H9 (cell line): Measurements from ENCODE around the gene SLC6A8. TPM values are rescaled to one million over a fixed set of nuclear protein-coding genes. Genes with fewer than 3 reads are reported as not detected.

Source experiments
- DNase-seq: peaks from one replicate; pipeline ENCODE4 v3.0.0-alpha.2; 2017
- H2AFZ ChIP-seq: one replicate; pipeline ENCODE4 v1.6.1; 2013; ENCODE audit warnings: mild to moderate bottlenecking, low read length, control low read depth, moderate library complexity
- H2AK5ac ChIP-seq: 2 replicates; pipeline ENCODE4 v1.6.1; 2013; ENCODE audit warnings: low read length, control low read depth, mixed read lengths; ENCODE audit not compliant: insufficient read length
- H2BK120ac ChIP-seq: one replicate; pipeline ENCODE4 v1.6.1; 2013; ENCODE audit warnings: low read depth, mild to moderate bottlenecking, low read length, control low read depth, inconsistent platforms; ENCODE audit not compliant: poor library complexity, severe bottlenecking
- H2BK12ac ChIP-seq: 2 replicates; pipeline ENCODE4 v1.6.1; 2013; ENCODE audit warnings: low read length, control low read depth, mixed read lengths, low read depth; ENCODE audit not compliant: insufficient read length
- H2BK15ac ChIP-seq: 2 replicates; pipeline ENCODE4 v1.6.1; 2013; ENCODE audit warnings: low read depth, low read length, control low read depth
- H2BK20ac ChIP-seq: one replicate; pipeline ENCODE4 v1.6.1; 2013; ENCODE audit warnings: low read depth, mild to moderate bottlenecking, low read length, control low read depth, inconsistent platforms; ENCODE audit not compliant: poor library complexity, severe bottlenecking
- H2BK5ac ChIP-seq: 2 replicates; pipeline ENCODE4 v1.6.1; 2013; ENCODE audit warnings: low read length, control low read depth, mixed read lengths; ENCODE audit not compliant: insufficient read length
- H3K14ac ChIP-seq: 2 replicates; pipeline ENCODE4 v1.6.1; 2013; ENCODE audit warnings: low read length, control low read depth; ENCODE audit not compliant: insufficient read depth
- H3K18ac ChIP-seq: 2 replicates; pipeline ENCODE4 v1.6.1; 2013; ENCODE audit warnings: low read depth, mild to moderate bottlenecking, mixed read lengths, low read length, control low read depth; ENCODE audit not compliant: insufficient read length
- H3K23ac ChIP-seq: 2 replicates; pipeline ENCODE4 v1.6.1; 2013; ENCODE audit warnings: low read length, control low read depth, mixed read lengths, low read depth; ENCODE audit not compliant: insufficient read length
- H3K23me2 ChIP-seq: 2 replicates; pipeline ENCODE4 v1.6.1; 2013; ENCODE audit warnings: low read depth, mild to moderate bottlenecking, mixed read lengths, low read length, control low read depth; ENCODE audit not compliant: insufficient read length, poor library complexity, severe bottlenecking
- H3K27ac ChIP-seq: 2 replicates; pipeline ENCODE4 v1.5.1; 2013; ENCODE audit warnings: low read length, control low read depth, mixed read lengths, low read depth; ENCODE audit not compliant: insufficient read length
- H3K27me3 ChIP-seq: 2 replicates; pipeline ENCODE4 v1.6.1; 2013; ENCODE audit warnings: low read length, control low read depth, inconsistent platforms; ENCODE audit not compliant: insufficient read depth
- H3K4ac ChIP-seq: 2 replicates; pipeline ENCODE4 v1.6.1; 2013; ENCODE audit warnings: low read depth, mild to moderate bottlenecking, control low read depth, inconsistent platforms, low read length, moderate library complexity
- H3K4me1 ChIP-seq: 2 replicates; pipeline ENCODE4 v1.6.1; 2013; ENCODE audit warnings: low read length, control low read depth, inconsistent platforms; ENCODE audit not compliant: insufficient read depth
- H3K4me2 ChIP-seq: 2 replicates; pipeline ENCODE4 v1.6.1; 2013; ENCODE audit warnings: low read length, control low read depth, mixed read lengths; ENCODE audit not compliant: insufficient read length, insufficient read depth
- H3K56ac ChIP-seq: 2 replicates; pipeline ENCODE4 v1.6.1; 2013; ENCODE audit warnings: low read depth, mild to moderate bottlenecking, mixed read lengths, low read length, control low read depth; ENCODE audit not compliant: insufficient read length
- H3K79me1 ChIP-seq: 2 replicates; pipeline ENCODE4 v1.6.1; 2013; ENCODE audit warnings: low read depth, mild to moderate bottlenecking, moderate library complexity, low read length, control low read depth, inconsistent platforms; ENCODE audit not compliant: insufficient read depth, poor library complexity, severe bottlenecking
- H3K79me2 ChIP-seq: 2 replicates; pipeline ENCODE4 v1.6.1; 2013; ENCODE audit warnings: low read length, control low read depth, inconsistent platforms; ENCODE audit not compliant: insufficient read depth
- H3K9ac ChIP-seq: 2 replicates; pipeline ENCODE4 v1.6.1; 2013; ENCODE audit warnings: low read length, control low read depth, mixed read lengths; ENCODE audit not compliant: insufficient read length; ENCODE audit errors: extremely low read depth
- H3K9me3 ChIP-seq: one replicate; pipeline ENCODE4 v1.6.1; 2013; ENCODE audit warnings: low read depth, low read length, inconsistent platforms; ENCODE audit not compliant: control insufficient read depth
- H3T11ph ChIP-seq: one replicate; pipeline ENCODE4 v1.6.1; 2013; ENCODE audit warnings: mild to moderate bottlenecking, low read length, control low read depth, inconsistent platforms
- H4K20me1 ChIP-seq: one replicate; pipeline ENCODE4 v1.6.1; 2013; ENCODE audit not compliant: control insufficient read depth, insufficient read length, insufficient read depth
- H4K5ac ChIP-seq: 2 replicates; pipeline ENCODE4 v1.6.1; 2013; ENCODE audit warnings: low read depth, mild to moderate bottlenecking, mixed read lengths, low read length, control low read depth; ENCODE audit not compliant: insufficient read length
- H4K8ac ChIP-seq: replicated peaks from 2 replicates; pipeline ENCODE4 v1.6.1; 2013; ENCODE audit warnings: low read length, control low read depth, mixed read lengths, low read depth; ENCODE audit not compliant: insufficient read length
- H4K91ac ChIP-seq: 2 replicates; pipeline ENCODE4 v1.6.1; 2013; ENCODE audit warnings: low read depth, mild to moderate bottlenecking, moderate library complexity, mixed read lengths, low read length, control low read depth; ENCODE audit not compliant: insufficient read length
- H3K27ac Mint-ChIP-seq, 3 experiments: 2 replicates in 2 of 3; 3 replicates in 1 of 3; pipeline ENCODE4 v1.8.0; 2020 to 2021; ENCODE audit warnings: mixed read lengths in 3 of 3, mild to moderate bottlenecking in 1 of 3, moderate library complexity in 1 of 3
- H3K27me3 Mint-ChIP-seq: 2 replicates; pipeline ENCODE4 v1.8.0; 2021; ENCODE audit warnings: low read depth, mild to moderate bottlenecking, moderate library complexity, mixed read lengths
- H3K36me3 Mint-ChIP-seq, 3 experiments: 2 replicates in 2 of 3; 3 replicates in 1 of 3; pipeline ENCODE4 v1.8.0; 2020 to 2021; ENCODE audit warnings: low read depth in 3 of 3, mixed read lengths in 3 of 3; ENCODE audit not compliant: insufficient read depth in 1 of 3
- H3K4me1 Mint-ChIP-seq, 2 experiments: 2 replicates each; pipeline ENCODE4 v1.8.0; 2020; ENCODE audit warnings: mixed read lengths in 2 of 2
- H3K4me3 Mint-ChIP-seq, 2 experiments: 2 replicates in 1 of 2; 3 replicates in 1 of 2; pipeline ENCODE4 v1.8.0; 2020 to 2021; ENCODE audit warnings: mild to moderate bottlenecking in 2 of 2, mixed read lengths in 2 of 2, moderate library complexity in 1 of 2
- H3K9me3 Mint-ChIP-seq, 2 experiments: 2 replicates in 1 of 2; 3 replicates in 1 of 2; pipeline ENCODE4 v1.8.0; 2020; ENCODE audit warnings: mild to moderate bottlenecking in 2 of 2, mixed read lengths in 2 of 2, moderate library complexity in 1 of 2
- WGBS: extraction: QIAGEN DNeasy Blood & Tissue Kit; methylation state at CpG from one replicate; pipeline ENCODE4 v1.1.7; 2013; ENCODE audit warnings: missing lambda C conversion rate, low lambda C conversion rate, mixed read lengths; ENCODE audit not compliant: insufficient read length; ENCODE audit errors: extremely low coverage; 5-methylcytosine and 5-hydroxymethylcytosine counted together
- total RNA-seq: library from RNA; stranded (reverse); gene quantifications from 2 replicates; pipeline ENCODE4 v1.2.1, GENCODE V29; 2021
- TF ChIP-seq, protein P1 (sequence below): fragments of 200-600 bp; sonication (generic); conservative IDR thresholded peaks from 3 replicates; pipeline ENCODE4 v1.8.0; 2021; ENCODE audit warnings: antibody characterized with exemption, mild to moderate bottlenecking

The SLC6A8 gene
- total RNA-seq, 1 experiment from 2014 or later = 229 TPM

DNA sequence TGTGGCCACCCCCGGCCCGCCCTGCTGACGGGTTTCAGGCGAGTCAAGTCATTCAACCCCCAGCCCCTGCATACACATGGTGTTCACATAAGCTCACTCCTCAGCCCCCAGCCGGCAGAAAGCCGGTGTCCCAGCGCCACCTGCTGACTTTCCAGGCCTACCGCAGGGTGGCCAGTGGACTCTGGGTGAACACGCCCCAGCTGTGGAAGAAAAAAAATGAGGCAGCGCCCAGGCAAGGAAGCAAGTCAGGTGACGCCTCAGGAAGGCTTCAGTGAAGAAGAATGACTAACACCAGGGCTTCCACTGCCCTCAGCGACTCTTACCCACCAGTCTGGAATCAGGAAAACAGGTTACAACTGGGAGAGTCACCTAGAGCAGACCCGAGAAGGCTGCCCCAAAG, 20.7 kb downstream of the SLC6A8 start:
- H3K4me1 Mint-ChIP-seq = peaks cover 3 to 6% of the 10 kb centered on the region in 2 experiments; a peak in 3 of 4 replicates
- H3K23ac ChIP-seq = no peak overlapping the region
- no CpG with 5 or more reads among the region's 13 CpGs for WGBS
- no peak overlapping the region for H4K91ac ChIP-seq
- no peak overlapping the region for H4K8ac ChIP-seq
- peak; percentile 78 for DNase-seq
- no peak overlapping the region for H3K27ac ChIP-seq
- H3K4me3 Mint-ChIP-seq = no peak overlapping the region; a peak in 1 of 5 replicates
- H3K9me3 ChIP-seq = peaks cover 14% of the 10 kb centered on the region
- no peak overlapping the region for H2BK20ac ChIP-seq
- no peaks in the 10 kb centered on the region for H3K4me1 ChIP-seq
- H3K27me3 ChIP-seq = no peaks in the 10 kb centered on the region
- H3K4me2 ChIP-seq = no peak overlapping the region
- TF ChIP-seq, protein P1, sequence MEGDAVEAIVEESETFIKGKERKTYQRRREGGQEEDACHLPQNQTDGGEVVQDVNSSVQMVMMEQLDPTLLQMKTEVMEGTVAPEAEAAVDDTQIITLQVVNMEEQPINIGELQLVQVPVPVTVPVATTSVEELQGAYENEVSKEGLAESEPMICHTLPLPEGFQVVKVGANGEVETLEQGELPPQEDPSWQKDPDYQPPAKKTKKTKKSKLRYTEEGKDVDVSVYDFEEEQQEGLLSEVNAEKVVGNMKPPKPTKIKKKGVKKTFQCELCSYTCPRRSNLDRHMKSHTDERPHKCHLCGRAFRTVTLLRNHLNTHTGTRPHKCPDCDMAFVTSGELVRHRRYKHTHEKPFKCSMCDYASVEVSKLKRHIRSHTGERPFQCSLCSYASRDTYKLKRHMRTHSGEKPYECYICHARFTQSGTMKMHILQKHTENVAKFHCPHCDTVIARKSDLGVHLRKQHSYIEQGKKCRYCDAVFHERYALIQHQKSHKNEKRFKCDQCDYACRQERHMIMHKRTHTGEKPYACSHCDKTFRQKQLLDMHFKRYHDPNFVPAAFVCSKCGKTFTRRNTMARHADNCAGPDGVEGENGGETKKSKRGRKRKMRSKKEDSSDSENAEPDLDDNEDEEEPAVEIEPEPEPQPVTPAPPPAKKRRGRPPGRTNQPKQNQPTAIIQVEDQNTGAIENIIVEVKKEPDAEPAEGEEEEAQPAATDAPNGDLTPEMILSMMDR = peak; percentile 61
- H3T11ph ChIP-seq = no peak overlapping the region
- H2AFZ ChIP-seq = no peak overlapping the region
- H3K14ac ChIP-seq = no peak overlapping the region
- no peaks in the 10 kb centered on the region for H3K27me3 Mint-ChIP-seq
- H3K18ac ChIP-seq = no peak overlapping the region
- H3K27ac Mint-ChIP-seq = no peak overlapping the region
- no peak overlapping the region for H3K9ac ChIP-seq
- no peaks in the 10 kb centered on the region for H3K23me2 ChIP-seq
- peaks cover 70 to 80% of the 10 kb centered on the region in 2 experiments for H3K9me3 Mint-ChIP-seq
- H3K79me2 ChIP-seq = no peaks in the 10 kb centered on the region
- H2AK5ac ChIP-seq = no peak overlapping the region
- no peak overlapping the region for H2BK12ac ChIP-seq
- H2BK15ac ChIP-seq = no peak overlapping the region
- no peak overlapping the region for H2BK5ac ChIP-seq
- no peaks in the 10 kb centered on the region for H3K79me1 ChIP-seq
- no peak overlapping the region for H3K4ac ChIP-seq
- no peaks in the 10 kb centered on the region for H4K20me1 ChIP-seq
- H4K5ac ChIP-seq = no peak overlapping the region
- H2BK120ac ChIP-seq = no peak overlapping the region
- H3K56ac ChIP-seq = no peak overlapping the region
- peaks cover 32 to 70% (median 50%) of the 10 kb centered on the region in 3 experiments for H3K36me3 Mint-ChIP-seq
